ENCODE data around the gene RERE.
"Not testable (repeated sequence)": the region's sequence is repeated elsewhere in the genome, so short reads cannot be mapped to it uniquely, and the experiment has no call there.

Gene RERE

GRCh38 chr1:8518490-8518801 is 299.0 kb downstream of the RERE start:
- DNase-seq, result no peak
- no peak overlapping the region for H3K27ac Mint-ChIP-seq

GRCh38 chr1:8517661-8518489 is 299.6 kb downstream of the RERE start:
- Mint-ChIP-seq H3K4me3 (no peak overlapping the region), H3K4me1 (ENCODE audit: low read depth) (peaks cover 70% of the 10 kb centered on the region), H3K9me3 (no peaks in the 10 kb centered on the region), H3K36me3 (ENCODE audit: low read depth) (peaks cover 24% of the 10 kb centered on the region), H3K27ac (peak overlapping the region; percentile 0), H3K27me3 (no peaks in the 10 kb centered on the region)
- DNase-seq, result no peak

More at GRCh38 chr1:8518490-8518801, 299.0 kb downstream of the RERE start:
- no peaks in the 10 kb centered on the region for H3K27me3 Mint-ChIP-seq
- H3K36me3 Mint-ChIP-seq (ENCODE audit: low read depth), result peaks cover 25% of the 10 kb centered on the region
- peaks cover 67% of the 10 kb centered on the region for H3K4me1 Mint-ChIP-seq (ENCODE audit: low read depth)
- no peaks in the 10 kb centered on the region for H3K9me3 Mint-ChIP-seq
- H3K4me3 Mint-ChIP-seq, result no peak overlapping the region

- no peak for DNase-seq
- Mint-ChIP-seq H3K4me3 (peak overlapping the region; percentile 31), H3K36me3 (ENCODE audit: low read depth) (peaks cover 25% of the 10 kb centered on the region), H3K27ac (peak overlapping the region; percentile 79), H3K4me1 (ENCODE audit: low read depth) (peaks cover 73% of the 10 kb centered on the region), H3K9me3 (no peaks in the 10 kb centered on the region), H3K27me3 (no peaks in the 10 kb centered on the region)
These were observed 300.5 kb downstream of the RERE start for GRCh38 chr1:8516793-8517556.

GRCh38 chr1:8516278-8516777 is 301.1 kb downstream of the RERE start:
- peaks cover 20% of the 10 kb centered on the region for H3K36me3 Mint-ChIP-seq (ENCODE audit: low read depth)
- DNase-seq, result no peak
- H3K27ac Mint-ChIP-seq, result peak overlapping the region; percentile 79
- H3K4me3 Mint-ChIP-seq, result no peak overlapping the region
- no peaks in the 10 kb centered on the region for H3K9me3 Mint-ChIP-seq
- peaks cover 72% of the 10 kb centered on the region for H3K4me1 Mint-ChIP-seq (ENCODE audit: low read depth)
- H3K27me3 Mint-ChIP-seq, result no peaks in the 10 kb centered on the region

- no peaks in the 10 kb centered on the region for H3K27me3 Mint-ChIP-seq
- H3K4me3 Mint-ChIP-seq, result peak overlapping the region; percentile 33
- peaks cover 14% of the 10 kb centered on the region for H3K36me3 Mint-ChIP-seq (ENCODE audit: low read depth)
- H3K27ac Mint-ChIP-seq, result peak overlapping the region; percentile 91
- H3K4me1 Mint-ChIP-seq (ENCODE audit: low read depth), result peaks cover 65% of the 10 kb centered on the region
- DNase-seq, result no peak
- H3K9me3 Mint-ChIP-seq, result no peaks in the 10 kb centered on the region
These were observed 304.9 kb downstream of the RERE start for GRCh38 chr1:8512504-8512903.

GRCh38 chr1:8510041-8510823 is 307.2 kb downstream of the RERE start:
- Mint-ChIP-seq H3K27ac (peak overlapping the region; percentile 90), H3K4me3 (peak overlapping the region; percentile 68), H3K27me3 (no peaks in the 10 kb centered on the region), H3K36me3 (ENCODE audit: low read depth) (peaks cover 26% of the 10 kb centered on the region), H3K9me3 (no peaks in the 10 kb centered on the region), H3K4me1 (ENCODE audit: low read depth) (peaks cover 47% of the 10 kb centered on the region)
- peak; percentile 58 for DNase-seq

GRCh38 chr1:8509579-8509978 is 307.9 kb downstream of the RERE start:
- peaks cover 47% of the 10 kb centered on the region for H3K4me1 Mint-ChIP-seq (ENCODE audit: low read depth)
- no peaks in the 10 kb centered on the region for H3K9me3 Mint-ChIP-seq
- H3K27ac Mint-ChIP-seq, result peak overlapping the region; percentile 90
- peaks cover 30% of the 10 kb centered on the region for H3K36me3 Mint-ChIP-seq (ENCODE audit: low read depth)
- peak overlapping the region; percentile 68 for H3K4me3 Mint-ChIP-seq
- H3K27me3 Mint-ChIP-seq, result no peaks in the 10 kb centered on the region
- no peak for DNase-seq

GRCh38 chr1:8506995-8507615 is 310.3 kb downstream of the RERE start:
- H3K4me3 Mint-ChIP-seq, result no peak overlapping the region
- peaks cover 20% of the 10 kb centered on the region for H3K36me3 Mint-ChIP-seq (ENCODE audit: low read depth)
- H3K27ac Mint-ChIP-seq, result peak overlapping the region; percentile 38

GRCh38 chr1:8506456-8506855 is 311.0 kb downstream of the RERE start:
- H3K4me1 Mint-ChIP-seq (ENCODE audit: low read depth), result peaks cover 29% of the 10 kb centered on the region
- peaks cover 20% of the 10 kb centered on the region for H3K36me3 Mint-ChIP-seq (ENCODE audit: low read depth)
- no peak for DNase-seq
- no peaks in the 10 kb centered on the region for H3K27me3 Mint-ChIP-seq
- H3K4me3 Mint-ChIP-seq, result no peak overlapping the region
- no peak overlapping the region for H3K27ac Mint-ChIP-seq
- no peaks in the 10 kb centered on the region for H3K9me3 Mint-ChIP-seq

More at GRCh38 chr1:8506995-8507615, 310.3 kb downstream of the RERE start:
- peaks cover 32% of the 10 kb centered on the region for H3K4me1 Mint-ChIP-seq (ENCODE audit: low read depth)
- DNase-seq, result no peak
- H3K9me3 Mint-ChIP-seq, result no peaks in the 10 kb centered on the region
- H3K27me3 Mint-ChIP-seq, result no peaks in the 10 kb centered on the region

- H3K36me3 Mint-ChIP-seq (ENCODE audit: low read depth), result peaks cover 28% of the 10 kb centered on the region
- no peaks in the 10 kb centered on the region for H3K9me3 Mint-ChIP-seq
- no peak overlapping the region for H3K27ac Mint-ChIP-seq
- no peaks in the 10 kb centered on the region for H3K27me3 Mint-ChIP-seq
- H3K4me1 Mint-ChIP-seq (ENCODE audit: low read depth), result peaks cover 4% of the 10 kb centered on the region
- H3K4me3 Mint-ChIP-seq, result no peak overlapping the region
- DNase-seq, result no peak
These were observed 313.6 kb downstream of the RERE start for GRCh38 chr1:8503842-8504241.

GRCh38 chr1:8502949-8503348 is 314.5 kb downstream of the RERE start:
- DNase-seq; H3K27ac Mint-ChIP-seq; H3K4me3 Mint-ChIP-seq; H3K9me3 Mint-ChIP-seq; H3K27me3 Mint-ChIP-seq; H3K4me1 Mint-ChIP-seq (ENCODE audit: low read depth): not testable (repeated sequence)
- H3K36me3 Mint-ChIP-seq (ENCODE audit: low read depth), result peaks cover 28% of the 10 kb centered on the region

GRCh38 chr1:8497210-8497819 is 320.1 kb downstream of the RERE start:
- Mint-ChIP-seq H3K4me3 (no peak overlapping the region), H3K27me3 (no peaks in the 10 kb centered on the region), H3K27ac (peak overlapping the region; percentile 67), H3K4me1 (ENCODE audit: low read depth) (peaks cover 43% of the 10 kb centered on the region), H3K36me3 (ENCODE audit: low read depth) (peaks cover 59% of the 10 kb centered on the region), H3K9me3 (peaks cover 5% of the 10 kb centered on the region)
- DNase-seq, result no peak

- peaks cover 65% of the 10 kb centered on the region for H3K36me3 Mint-ChIP-seq (ENCODE audit: low read depth)
- no peaks in the 10 kb centered on the region for H3K27me3 Mint-ChIP-seq
- H3K4me3 Mint-ChIP-seq, result peak overlapping the region; percentile 27
- peak overlapping the region; percentile 90 for H3K27ac Mint-ChIP-seq
- DNase-seq, result no peak
- H3K4me1 Mint-ChIP-seq (ENCODE audit: low read depth), result peaks cover 49% of the 10 kb centered on the region
- H3K9me3 Mint-ChIP-seq, result peaks cover 5% of the 10 kb centered on the region
These were observed 321.0 kb downstream of the RERE start for GRCh38 chr1:8496473-8496872.
